Measurements from ENCODE around the gene HOXA3. TPM values are rescaled to one million over a fixed set of nuclear protein-coding genes. Genes with fewer than 3 reads are reported as not detected.

HOXA3 gene
- total and polyA plus RNA-seq, 9 donors, result 0.36 to 50.9 (median 2.3) TPM

DNA sequence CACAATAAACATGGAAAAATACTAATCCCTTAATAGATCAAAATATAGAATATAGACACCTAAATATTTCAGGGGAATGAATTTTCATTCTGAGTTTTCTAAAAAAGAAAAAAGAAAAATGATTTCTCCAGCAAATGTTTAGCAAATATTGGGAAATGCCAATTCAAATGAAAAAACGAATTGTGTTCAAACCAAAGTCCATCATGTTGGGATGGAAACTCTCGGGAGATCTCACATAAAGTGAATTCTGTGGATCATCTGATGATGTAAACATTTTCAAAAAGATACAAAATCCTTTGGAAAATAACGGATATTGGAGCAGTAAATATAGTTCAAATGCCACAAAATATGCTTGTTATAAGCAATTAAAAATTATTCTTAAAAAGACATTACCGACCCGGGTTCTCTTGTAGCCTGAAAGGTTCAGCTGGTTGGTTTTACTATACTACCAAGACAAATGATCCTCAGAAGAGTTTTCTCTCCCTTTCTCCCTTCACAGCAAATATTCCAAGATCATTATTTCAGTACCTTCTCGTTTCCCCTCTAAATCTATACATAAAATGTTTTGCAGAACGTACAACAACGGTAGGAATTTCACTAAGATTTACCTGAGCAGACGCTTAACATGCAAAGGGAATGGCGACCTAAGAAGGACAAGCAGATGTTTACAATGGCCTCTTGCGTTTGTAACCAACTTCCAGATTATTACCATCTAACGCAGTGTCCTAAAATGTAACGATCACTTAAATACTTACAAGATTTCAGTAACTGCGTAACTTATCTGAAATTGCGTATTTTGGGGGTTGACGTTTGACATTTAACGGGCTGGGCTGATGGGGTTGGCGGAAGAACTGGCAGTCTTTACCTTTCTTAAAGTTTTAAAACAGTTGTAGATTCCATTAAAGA, 45.0 kb upstream of the HOXA3 start:
- intact Hi-C loops (cut with DNase I), result loop anchor here in 1 of 4 donors (10.0 kb wide), 1 partner anchor 577 kb away; no protein-coding TSS in a partner anchor
- 22 to 27% (median 24%) methylated on average over 18 of the region's 18 CpGs for WGBS, 3 donors
- peaks cover 6% of the 10 kb centered on the region for H3K4me1 ChIP-seq (ENCODE audit: insufficient read depth)

GRCh38 chr7:27196287-27196767, 43.9 kb upstream of the HOXA3 start:
- H3K4me1 ChIP-seq (ENCODE audit: insufficient read depth), result peaks cover 6% of the 10 kb centered on the region
- peak; percentile 54 to 86 (median 79) for DNase-seq
- peaks cover 14% of the 10 kb centered on the region for H3K27me3 ChIP-seq

More for the DNA sequence above, 45.0 kb upstream of the HOXA3 start:
- Histone ChIP-seq H3K27me3 (peaks cover 14% of the 10 kb centered on the region), H3K27ac (no peak overlapping the region), H3K4me3 (no peak overlapping the region), H3K9me3 (no peaks in the 10 kb centered on the region), H3K36me3 (no peaks in the 10 kb centered on the region)
- TF ChIP-seq POLR2A (IDR thresholded peaks at IDR 0.05) (no peak), EP300 (IDR thresholded peaks at IDR 0.05) (no peak), CTCF (IDR thresholded peaks at IDR 0.05) (no peak)
- DNase-seq, result no peak

DNA sequence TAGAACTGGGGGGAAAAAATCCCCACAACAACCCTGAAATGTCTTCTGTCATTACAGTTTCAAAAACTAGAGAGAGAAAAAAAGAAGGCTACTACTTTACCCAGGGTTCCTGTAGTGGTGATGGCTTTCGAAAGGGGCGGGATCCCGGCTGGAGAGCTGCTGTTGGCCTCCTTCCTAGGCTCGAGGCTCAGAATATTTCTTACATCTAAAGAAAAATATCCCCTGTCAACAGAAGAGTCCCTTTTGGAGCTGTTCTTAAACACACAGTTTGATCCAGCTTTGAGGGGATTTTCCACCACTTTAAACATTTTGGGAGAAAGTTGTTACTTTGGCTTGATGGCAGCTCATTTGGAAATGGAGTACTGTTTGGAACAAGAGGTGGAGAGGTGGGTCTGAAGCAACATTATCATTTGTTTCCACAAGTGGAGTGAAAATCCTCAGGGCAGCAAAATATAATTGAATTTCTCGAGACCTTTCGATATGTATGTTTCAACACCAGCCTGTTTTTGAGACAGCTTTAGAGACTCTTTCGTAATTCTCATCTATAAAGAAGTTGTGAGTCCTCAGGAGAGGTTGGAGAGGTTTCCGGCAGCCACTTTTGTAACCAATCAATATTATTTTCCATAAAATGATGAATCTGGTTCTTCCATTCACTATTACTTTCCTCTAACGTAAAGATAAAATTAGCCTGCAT, 42.5 kb upstream of the HOXA3 start:
- WGBS, 3 donors, result 30 to 53% (median 45%) methylated on average over 9 of the region's 9 CpGs
- TF ChIP-seq EP300 (IDR thresholded peaks at IDR 0.05), result no peak
- Histone ChIP-seq H3K36me3 (no peaks in the 10 kb centered on the region), H3K27ac (no peak overlapping the region), H3K9me3 (no peaks in the 10 kb centered on the region), H3K4me3 (no peak overlapping the region), H3K4me1 (ENCODE audit: insufficient read depth) (peaks cover 6% of the 10 kb centered on the region), H3K27me3 (peaks cover 14% of the 10 kb centered on the region)
- intact Hi-C loops (cut with DNase I), result loop anchor here in 1 of 4 donors (10.0 kb wide), 1 partner anchor 580 kb away; no protein-coding TSS in a partner anchor
- no peak for DNase-seq

More at GRCh38 chr7:27196287-27196767, 43.9 kb upstream of the HOXA3 start:
- Histone ChIP-seq H3K27ac (no peak overlapping the region), H3K9me3 (no peaks in the 10 kb centered on the region), H3K4me3 (no peak overlapping the region), H3K36me3 (no peaks in the 10 kb centered on the region)
- intact Hi-C loops (cut with DNase I), result loop anchor here in 1 of 4 donors (10.0 kb wide), 1 partner anchor 578 kb away; no protein-coding TSS in a partner anchor
- 2 to 3% (median 3%) methylated on average over 6 of the region's 6 CpGs for WGBS, 3 donors
- peak in 2 of 3 donors; percentile 47 to 56 for TF ChIP-seq CTCF (IDR thresholded peaks at IDR 0.05)
- TF ChIP-seq POLR2A (IDR thresholded peaks at IDR 0.05), result no peak

GRCh38 chr7:27194002-27194352, 41.6 kb upstream of the HOXA3 start:
- H3K27ac ChIP-seq, result no peak overlapping the region
- whole genome bisulfite sequencing, 3 donors, result 43 to 62% (median 56%) methylated on average over 2 of the region's 2 CpGs
- peaks cover 2% of the 10 kb centered on the region for H3K4me1 ChIP-seq (ENCODE audit: insufficient read depth)

More at GRCh38 chr7:27194002-27194352, 41.6 kb upstream of the HOXA3 start:
- TF ChIP-seq POLR2A (IDR thresholded peaks at IDR 0.05) (no peak), CTCF (IDR thresholded peaks at IDR 0.05) (no peak), EP300 (IDR thresholded peaks at IDR 0.05) (no peak)
- DNase-seq, result no peak
- Histone ChIP-seq H3K4me3 (no peak overlapping the region), H3K9me3 (no peaks in the 10 kb centered on the region), H3K27me3 (peaks cover 14% of the 10 kb centered on the region), H3K36me3 (no peaks in the 10 kb centered on the region)
- intact Hi-C loops (cut with DNase I), result loop anchor here in 1 of 4 donors (10.0 kb wide), 1 partner anchor 581 kb away; no protein-coding TSS in a partner anchor

All from ovary (tissue), 9 donors.